ENCODE measurements around the gene CREG2.

- TF ChIP-seq EP300 (IDR thresholded peaks at IDR 0.05) (no peak), CTCF (IDR thresholded peaks at IDR 0.05) (no peak), POLR2A (IDR thresholded peaks at IDR 0.05) (no peak), POLR2AphosphoS5 (IDR thresholded peaks at IDR 0.05) (no peak)
These were observed 929 bp upstream of the CREG2 start for GRCh38 chr2:101388232-101388631.
